Ovary (tissue), 3 donors: Measurements from ENCODE around the gene CELF2.

Experiments used
- EP300 ChIP-seq: sonication (generic); formaldehyde crosslinking; IDR thresholded peaks from one replicate; pipeline ENCODE4 v1.6.1; 2017; ENCODE audit warnings: antibody characterized with exemption
- TF ChIP-seq, protein P1 (sequence below), 3 donors: fragments of 450-650 bp in 2 of 3; fragments of 200-600 bp in 1 of 3; IDR thresholded peaks; one replicate each; pipeline versions ENCODE4 v1.5.1 to v1.8.0; 2016 to 2022; ENCODE audit warnings: antibody characterized with exemption in 3 of 3, mild to moderate bottlenecking in 1 of 3
- donor health status: DM: no; HTN: no; CAD: no.

- TF ChIP-seq EP300 = no peak
- TF ChIP-seq, protein P1, sequence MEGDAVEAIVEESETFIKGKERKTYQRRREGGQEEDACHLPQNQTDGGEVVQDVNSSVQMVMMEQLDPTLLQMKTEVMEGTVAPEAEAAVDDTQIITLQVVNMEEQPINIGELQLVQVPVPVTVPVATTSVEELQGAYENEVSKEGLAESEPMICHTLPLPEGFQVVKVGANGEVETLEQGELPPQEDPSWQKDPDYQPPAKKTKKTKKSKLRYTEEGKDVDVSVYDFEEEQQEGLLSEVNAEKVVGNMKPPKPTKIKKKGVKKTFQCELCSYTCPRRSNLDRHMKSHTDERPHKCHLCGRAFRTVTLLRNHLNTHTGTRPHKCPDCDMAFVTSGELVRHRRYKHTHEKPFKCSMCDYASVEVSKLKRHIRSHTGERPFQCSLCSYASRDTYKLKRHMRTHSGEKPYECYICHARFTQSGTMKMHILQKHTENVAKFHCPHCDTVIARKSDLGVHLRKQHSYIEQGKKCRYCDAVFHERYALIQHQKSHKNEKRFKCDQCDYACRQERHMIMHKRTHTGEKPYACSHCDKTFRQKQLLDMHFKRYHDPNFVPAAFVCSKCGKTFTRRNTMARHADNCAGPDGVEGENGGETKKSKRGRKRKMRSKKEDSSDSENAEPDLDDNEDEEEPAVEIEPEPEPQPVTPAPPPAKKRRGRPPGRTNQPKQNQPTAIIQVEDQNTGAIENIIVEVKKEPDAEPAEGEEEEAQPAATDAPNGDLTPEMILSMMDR (IDR thresholded peaks at IDR 0.05) = no peak
Observed at GRCh38 chr10:11116817-11117216, 99.1 kb downstream of the CELF2 start.
